Thoracic aorta (tissue), 2 donors: ENCODE measurements around the gene NSD1. TPM values are rescaled to one million over a fixed set of nuclear protein-coding genes. Genes with fewer than 3 reads are reported as not detected.

Experiments
- ATAC-seq: fragments of 150-250 bp; one replicate; pipeline ENCODE4 v1.8.0; 2017; ENCODE audit warnings: low read depth; ENCODE audit not compliant: insufficient number of reproducible peaks, low FRiP score
- DNase-seq: peaks from one replicate; pipeline ENCODE4 v3.0.0-alpha.2; 2020; ENCODE audit warnings: low spot score
- H3K27ac ChIP-seq, 2 donors: fragments of 200-600 bp; sonication (generic); 1 replicate in 1 of 2; 2 replicates in 1 of 2; pipeline ENCODE4 v1.5.1; 2016; ENCODE audit warnings: mild to moderate bottlenecking in 2 of 2, moderate library complexity in 2 of 2
- H3K27me3 ChIP-seq: fragments of 200-600 bp; sonication (generic); replicated peaks from 2 replicates; pipeline ENCODE4 v1.6.0; 2016; ENCODE audit warnings: mild to moderate bottlenecking; ENCODE audit not compliant: insufficient read depth
- H3K36me3 ChIP-seq: fragments of 200-600 bp; sonication (generic); one replicate; pipeline ENCODE4 v1.5.1; 2016
- H3K4me1 ChIP-seq, 2 donors: fragments of 200-600 bp; sonication (generic); 1 replicate in 1 of 2; 2 replicates in 1 of 2; pipeline versions ENCODE4 v1.5.1 to v1.6.0; 2016; ENCODE audit warnings: low read depth in 2 of 2, mild to moderate bottlenecking in 1 of 2; ENCODE audit not compliant: control insufficient read depth in 1 of 2
- H3K4me3 ChIP-seq: fragments of 200-600 bp; sonication (generic); 2 replicates; pipeline ENCODE4 v1.5.1; 2016; ENCODE audit warnings: mild to moderate bottlenecking
- H3K9me3 ChIP-seq: fragments of 200-600 bp; sonication (generic); 2 replicates; pipeline ENCODE4 v1.5.1; 2016
- total RNA-seq, 2 donors: library from RNA; depleted of rRNA; stranded (reverse); fragments of >200 nt; gene quantifications; one replicate each; pipeline versions ENCODE4 v1.1.0 to v1.2.3, GENCODE V29; 2016
- TF ChIP-seq, protein P1 (sequence below): fragments of 200-600 bp; sonication (generic); IDR thresholded peaks from one replicate; pipeline ENCODE4 v1.5.1; 2019; ENCODE audit warnings: antibody characterized with exemption

Gene NSD1
- total RNA-seq, 2 donors from 2014 or later: 26.1 to 70.5 TPM

DNA sequence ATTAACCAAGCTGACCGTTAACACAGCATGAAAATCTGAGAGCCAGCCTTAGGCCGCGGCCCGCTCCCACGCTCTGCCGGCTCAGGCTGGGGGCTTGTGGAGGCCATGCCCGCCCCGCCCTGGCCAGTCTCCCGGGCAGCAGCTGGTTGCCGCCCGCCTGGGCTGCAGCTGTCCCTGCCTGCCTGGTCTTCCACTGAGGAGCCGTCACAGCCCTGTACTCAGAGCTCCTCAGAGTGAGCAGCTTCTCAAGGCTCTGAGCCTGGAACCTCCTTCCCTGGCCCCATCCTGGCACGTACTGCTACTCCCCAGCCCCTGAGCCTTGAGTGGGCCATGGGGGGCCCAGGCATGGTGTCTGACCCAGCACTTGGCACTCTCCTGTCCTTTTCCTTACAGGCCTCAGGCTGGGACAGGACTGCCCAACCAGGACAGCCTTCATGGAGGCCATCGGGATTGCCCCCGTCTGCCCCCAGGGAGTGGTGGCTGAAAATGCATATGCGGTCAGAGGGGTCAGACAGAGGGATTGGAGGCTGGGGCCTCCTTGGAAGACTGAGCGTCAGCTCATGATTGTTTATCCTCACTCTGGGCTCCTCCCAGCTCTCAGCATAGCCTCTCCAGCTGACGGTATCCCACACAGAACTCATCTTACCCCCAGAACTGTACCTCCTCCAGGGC is 35.0 kb upstream of the NSD1 start:
- H3K36me3 ChIP-seq: no peaks in the 10 kb centered on the region

DNA sequence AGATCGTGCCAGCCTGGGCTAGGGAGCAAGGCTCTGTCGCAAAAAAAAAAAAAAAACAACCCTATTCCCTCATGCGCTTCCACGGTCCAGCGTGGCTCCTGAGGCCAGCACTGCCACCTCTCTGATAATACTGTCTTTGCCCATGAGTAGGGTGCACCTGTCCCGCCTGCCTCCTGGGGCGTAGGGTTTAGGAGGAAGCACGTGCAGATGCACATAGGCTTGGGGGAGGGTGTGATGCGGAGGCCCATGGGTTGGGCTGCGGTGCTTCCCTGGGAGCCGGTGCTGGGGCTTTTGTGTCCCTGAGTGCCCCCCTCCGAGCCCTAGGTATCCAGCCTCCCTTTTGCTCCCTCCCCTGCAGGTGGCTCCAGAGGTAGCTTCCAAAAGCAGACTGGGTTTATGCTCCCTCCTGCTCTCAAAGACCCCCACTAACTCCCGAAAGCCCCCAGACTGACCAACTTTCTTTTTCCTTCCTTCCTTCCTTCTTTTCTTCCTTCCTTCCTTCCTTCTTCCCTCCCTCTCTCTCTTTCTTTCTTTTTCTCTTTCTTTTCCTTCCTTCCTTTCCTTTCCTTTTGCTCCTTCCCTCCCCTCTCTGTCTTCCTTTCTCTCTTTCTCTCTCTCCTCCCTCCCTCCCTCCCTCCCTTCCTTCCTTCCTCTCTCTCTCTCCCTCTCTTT is 34.0 kb upstream of the NSD1 start:
- no peaks in the 10 kb centered on the region for H3K4me1 ChIP-seq
- no peak for DNase-seq
- H3K4me3 ChIP-seq: no peak overlapping the region

More for the DNA sequence above, 35.0 kb upstream of the NSD1 start:
- Histone ChIP-seq H3K4me3 (no peak overlapping the region), H3K9me3 (no peaks in the 10 kb centered on the region), H3K27me3 (peaks cover 3% of the 10 kb centered on the region), H3K4me1 (no peaks in the 10 kb centered on the region), H3K27ac (no peak overlapping the region)
- ATAC-seq (no peak), DNase-seq (no peak)
- TF ChIP-seq, protein P1, sequence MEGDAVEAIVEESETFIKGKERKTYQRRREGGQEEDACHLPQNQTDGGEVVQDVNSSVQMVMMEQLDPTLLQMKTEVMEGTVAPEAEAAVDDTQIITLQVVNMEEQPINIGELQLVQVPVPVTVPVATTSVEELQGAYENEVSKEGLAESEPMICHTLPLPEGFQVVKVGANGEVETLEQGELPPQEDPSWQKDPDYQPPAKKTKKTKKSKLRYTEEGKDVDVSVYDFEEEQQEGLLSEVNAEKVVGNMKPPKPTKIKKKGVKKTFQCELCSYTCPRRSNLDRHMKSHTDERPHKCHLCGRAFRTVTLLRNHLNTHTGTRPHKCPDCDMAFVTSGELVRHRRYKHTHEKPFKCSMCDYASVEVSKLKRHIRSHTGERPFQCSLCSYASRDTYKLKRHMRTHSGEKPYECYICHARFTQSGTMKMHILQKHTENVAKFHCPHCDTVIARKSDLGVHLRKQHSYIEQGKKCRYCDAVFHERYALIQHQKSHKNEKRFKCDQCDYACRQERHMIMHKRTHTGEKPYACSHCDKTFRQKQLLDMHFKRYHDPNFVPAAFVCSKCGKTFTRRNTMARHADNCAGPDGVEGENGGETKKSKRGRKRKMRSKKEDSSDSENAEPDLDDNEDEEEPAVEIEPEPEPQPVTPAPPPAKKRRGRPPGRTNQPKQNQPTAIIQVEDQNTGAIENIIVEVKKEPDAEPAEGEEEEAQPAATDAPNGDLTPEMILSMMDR: no peak

DNA sequence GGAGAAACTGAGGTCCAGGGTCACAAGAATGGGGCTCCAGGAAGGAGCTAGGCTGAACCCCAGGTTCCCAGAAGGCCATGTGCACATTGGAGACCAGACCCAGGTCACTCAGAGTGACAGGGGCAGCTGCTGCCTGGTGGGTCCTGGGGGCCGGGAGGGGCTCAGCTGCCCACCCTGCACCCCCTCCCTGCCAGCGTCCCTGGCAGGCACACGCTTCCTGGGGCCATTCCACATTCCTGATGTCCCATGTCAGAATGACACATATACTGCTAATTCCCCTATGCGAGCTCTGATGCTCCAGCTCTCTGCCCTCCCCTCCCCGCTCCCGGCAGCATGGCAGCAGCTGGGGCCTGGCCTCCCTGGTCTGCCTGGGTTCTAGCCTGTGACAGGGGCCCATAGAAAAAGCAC is 32.9 kb upstream of the NSD1 start:
- no peaks in the 10 kb centered on the region for H3K9me3 ChIP-seq
- TF ChIP-seq, protein P1: no peak
- peaks cover 3% of the 10 kb centered on the region for H3K27me3 ChIP-seq
- no peak for DNase-seq
- no peaks in the 10 kb centered on the region for H3K36me3 ChIP-seq
- ATAC-seq: no peak
- H3K4me1 ChIP-seq: no peaks in the 10 kb centered on the region
- H3K4me3 ChIP-seq: no peak overlapping the region
- no peak overlapping the region for H3K27ac ChIP-seq

More for the DNA sequence above, 34.0 kb upstream of the NSD1 start:
- ATAC-seq: no peak
- no peaks in the 10 kb centered on the region for H3K9me3 ChIP-seq
- peaks cover 3% of the 10 kb centered on the region for H3K27me3 ChIP-seq
- TF ChIP-seq, protein P1: no peak
- H3K36me3 ChIP-seq: no peaks in the 10 kb centered on the region
- H3K27ac ChIP-seq: no peak overlapping the region

DNA sequence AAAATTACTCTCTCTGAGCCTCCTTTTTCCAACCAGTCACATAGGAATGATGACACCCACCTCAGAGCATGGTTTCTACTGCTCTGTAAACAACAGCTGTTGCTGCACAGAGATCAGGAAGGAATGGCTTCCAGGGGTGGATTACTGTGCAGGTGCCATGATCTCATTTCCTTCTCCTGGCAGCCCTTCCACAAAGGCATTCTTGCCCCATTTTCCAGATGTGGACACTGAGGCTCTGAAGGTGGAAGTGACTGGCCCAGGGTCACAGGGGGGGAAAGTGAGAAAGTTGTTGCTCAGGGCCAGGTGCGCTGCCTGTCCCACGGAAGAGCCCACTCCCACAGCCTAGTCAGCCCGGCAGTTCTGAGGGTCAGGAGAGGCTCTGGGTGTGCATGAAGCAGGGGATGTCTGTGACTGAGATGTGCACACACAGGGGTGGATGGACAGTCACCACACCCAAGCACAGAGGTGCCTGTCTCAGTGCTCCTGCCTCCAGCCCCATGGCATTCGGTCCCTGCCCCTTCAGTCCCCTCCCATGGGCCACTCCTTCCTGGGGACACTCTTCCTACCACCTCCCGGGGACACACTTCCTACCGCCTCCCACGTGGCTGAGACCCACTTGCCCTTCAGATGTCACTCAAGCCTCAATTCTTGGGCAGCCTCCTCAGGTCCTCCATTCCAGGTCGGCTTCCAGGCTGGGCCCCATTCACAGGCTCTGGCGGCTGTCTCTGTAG is 29.9 kb upstream of the NSD1 start:
- no peaks in the 10 kb centered on the region for H3K9me3 ChIP-seq
- H3K36me3 ChIP-seq: no peaks in the 10 kb centered on the region
- no peaks in the 10 kb centered on the region for H3K4me1 ChIP-seq
- no peak overlapping the region for H3K27ac ChIP-seq
- ATAC-seq (no peak), DNase-seq (no peak)
- TF ChIP-seq, protein P1: no peak
- H3K27me3 ChIP-seq: peaks cover 3% of the 10 kb centered on the region
- H3K4me3 ChIP-seq: no peak overlapping the region
